C4-2B (cell line): ENCODE data around the gene TAF12.

Source experiments
- ZFX ChIP-seq: fragments of 450-650 bp; IDR thresholded peaks from 2 replicates; pipeline ENCODE4 v1.6.1; 2017
- TF ChIP-seq, protein P1 (sequence below): fragments of 450-650 bp; conservative IDR thresholded peaks from 2 replicates; pipeline ENCODE4 v1.5.1; 2017; ENCODE audit warnings: mild to moderate bottlenecking

DNA sequence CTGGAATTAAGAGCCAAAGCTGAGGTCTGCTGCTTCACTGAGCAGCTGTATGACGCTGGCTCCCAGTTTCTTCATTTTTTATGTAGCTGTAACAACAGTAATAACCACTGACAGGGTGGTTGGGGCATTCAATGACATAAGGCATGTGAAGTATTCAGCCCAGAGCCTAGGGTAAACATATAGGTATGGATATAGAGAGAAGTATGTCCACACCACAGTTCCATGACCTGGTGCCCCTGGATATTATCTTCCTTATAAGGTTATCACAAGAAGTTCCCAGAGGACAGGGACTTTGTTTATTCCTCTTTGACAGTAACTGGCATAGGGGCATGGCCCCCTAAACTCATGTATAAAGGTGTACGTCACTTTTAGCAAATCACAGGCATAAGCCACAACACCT is 36.1 kb downstream of the TAF12 start:
- TF ChIP-seq, protein P1, sequence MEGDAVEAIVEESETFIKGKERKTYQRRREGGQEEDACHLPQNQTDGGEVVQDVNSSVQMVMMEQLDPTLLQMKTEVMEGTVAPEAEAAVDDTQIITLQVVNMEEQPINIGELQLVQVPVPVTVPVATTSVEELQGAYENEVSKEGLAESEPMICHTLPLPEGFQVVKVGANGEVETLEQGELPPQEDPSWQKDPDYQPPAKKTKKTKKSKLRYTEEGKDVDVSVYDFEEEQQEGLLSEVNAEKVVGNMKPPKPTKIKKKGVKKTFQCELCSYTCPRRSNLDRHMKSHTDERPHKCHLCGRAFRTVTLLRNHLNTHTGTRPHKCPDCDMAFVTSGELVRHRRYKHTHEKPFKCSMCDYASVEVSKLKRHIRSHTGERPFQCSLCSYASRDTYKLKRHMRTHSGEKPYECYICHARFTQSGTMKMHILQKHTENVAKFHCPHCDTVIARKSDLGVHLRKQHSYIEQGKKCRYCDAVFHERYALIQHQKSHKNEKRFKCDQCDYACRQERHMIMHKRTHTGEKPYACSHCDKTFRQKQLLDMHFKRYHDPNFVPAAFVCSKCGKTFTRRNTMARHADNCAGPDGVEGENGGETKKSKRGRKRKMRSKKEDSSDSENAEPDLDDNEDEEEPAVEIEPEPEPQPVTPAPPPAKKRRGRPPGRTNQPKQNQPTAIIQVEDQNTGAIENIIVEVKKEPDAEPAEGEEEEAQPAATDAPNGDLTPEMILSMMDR: no peak
- no peak for TF ChIP-seq ZFX
